Measurements from ENCODE around the gene GTSE1. TPM values are rescaled to one million over a fixed set of nuclear protein-coding genes. Genes with fewer than 3 reads are reported as not detected.

Gene GTSE1
- total and polyA plus RNA-seq, 2 of the 13 experiments (the other 11 are each of a cell fraction or from before 2014, with no cell fraction given) = 10.7 to 13.5 TPM

GRCh38 chr22:46377525-46378425 lies 81.1 kb downstream of the GTSE1 start (continued):
- TF ChIP-seq HMGXB3 (CRISPR knock-in tag; IDR thresholded peaks at IDR 0.05; ENCODE audit: borderline replicate concordance) (peak; percentile 31; the same call in 1 of the 2 replicates), ZNF230 (CRISPR knock-in tag; IDR thresholded peaks at IDR 0.05) (no peak), RNF219 (CRISPR knock-in tag; IDR thresholded peaks at IDR 0.05) (no peak), ELF4 (CRISPR knock-in tag; IDR thresholded peaks at IDR 0.05; ENCODE audit: borderline replicate concordance) (no peak), KLF12 (CRISPR knock-in tag; IDR thresholded peaks at IDR 0.05; ENCODE audit: borderline replicate concordance) (0 out of 2 replicates have a peak, but pooled peaks have one; percentile 40), CBX2 (IDR thresholded peaks at IDR 0.05; ENCODE audit: low read depth, low read length) (no peak), CBX2 (CRISPR knock-in tag; IDR thresholded peaks at IDR 0.05; ENCODE audit: low read depth) (no peak), ZNF678 (CRISPR knock-in tag; IDR thresholded peaks at IDR 0.05) (0 out of 2 replicates have a peak, but pooled peaks have one; percentile 36), ZSCAN30 (CRISPR knock-in tag; IDR thresholded peaks at IDR 0.05) (no peak), ZNF350 (CRISPR knock-in tag; IDR thresholded peaks at IDR 0.05; ENCODE audit: borderline replicate concordance, low read depth) (peak; percentile 95), ZNF296 (CRISPR knock-in tag; conservative IDR thresholded peaks at IDR 0.05) (peak; percentile 74; the same call in 1 of the 2 replicates), ZNF572 (CRISPR knock-in tag; IDR thresholded peaks at IDR 0.05) (no peak), SOX13 (IDR thresholded peaks at IDR 0.05) (peak; percentile 82), SOX13 (CRISPR knock-in tag; conservative IDR thresholded peaks at IDR 0.05 in 1 of 2, IDR thresholded peaks at IDR 0.05 in 1 of 2) (peak in 1 of 2 experiments; percentile 89; a peak in 2 of 4 replicates), ZNF816 (CRISPR knock-in tag; IDR thresholded peaks at IDR 0.05; ENCODE audit: borderline replicate concordance) (peak; percentile 53; the same call in 1 of the 2 replicates), ARID3A (IDR thresholded peaks at IDR 0.05; ENCODE audit: low read depth, low read length) (peak; percentile 25; the same call in 1 of the 2 replicates), POGZ (CRISPR knock-in tag; IDR thresholded peaks at IDR 0.05) (peak; percentile 55; the same call in 1 of the 2 replicates), ELF1 (CRISPR knock-in tag; IDR thresholded peaks at IDR 0.05) (0 out of 2 replicates have a peak, but pooled peaks have one; percentile 23), ZBTB1 (CRISPR knock-in tag; IDR thresholded peaks at IDR 0.05; ENCODE audit: borderline replicate concordance) (no peak), NCOA1 (CRISPR knock-in tag; IDR thresholded peaks at IDR 0.05) (0 out of 2 replicates have a peak, but pooled peaks have one; percentile 18), ERF (CRISPR knock-in tag; IDR thresholded peaks at IDR 0.05) (peak; percentile 81; the same call in 1 of the 2 replicates)

Data from HepG2 (cell line).